Fibroblast of skin of abdomen (primary cell): ENCODE measurements around the gene EPS15.
"Not testable (repeated sequence)": the region's sequence is repeated elsewhere in the genome, so short reads cannot be mapped to it uniquely, and the experiment has no call there.

Experiments
- DNase-seq: peaks from one replicate; pipeline ENCODE4 v3.0.0-alpha.2; 2013

Gene EPS15

DNA sequence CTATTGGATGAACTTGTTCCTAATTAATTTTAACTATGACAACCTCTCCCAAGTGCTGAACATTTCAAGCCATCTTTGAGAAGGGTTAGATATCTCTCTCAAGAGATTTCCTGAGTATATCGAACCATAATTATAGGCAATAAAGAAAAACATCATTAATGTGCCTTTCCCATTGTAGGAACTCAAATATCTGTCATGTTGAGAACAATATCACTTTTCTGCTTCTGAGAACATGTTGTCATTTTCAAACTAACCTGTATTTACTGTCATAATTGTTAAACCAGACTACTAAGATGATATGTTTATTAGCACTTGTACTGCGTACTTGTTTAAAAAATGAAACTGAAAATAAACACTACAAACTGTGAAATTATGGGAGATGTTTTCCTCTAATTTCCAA, 4.3 kb downstream of the EPS15 start:
- DNase-seq: no peak

DNA sequence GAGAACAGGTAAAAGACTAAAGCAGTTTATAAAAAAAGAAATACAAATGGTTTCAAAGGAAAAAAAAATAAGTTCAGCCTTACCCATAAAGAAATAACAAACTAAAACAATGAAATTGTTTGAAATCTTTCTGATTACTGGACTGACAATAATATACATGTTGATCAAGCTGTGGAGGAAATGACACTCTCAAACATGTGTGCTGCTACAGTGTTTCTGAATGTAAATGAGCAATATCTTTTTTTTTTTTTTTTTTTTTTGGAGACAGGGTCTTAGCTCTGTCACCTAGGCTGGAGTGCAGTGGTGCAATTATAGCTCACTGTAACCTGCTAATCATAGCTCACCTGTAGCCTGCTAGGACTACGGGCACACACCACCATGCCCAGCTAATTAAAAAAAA, 6.5 kb downstream of the EPS15 start:
- no peak for DNase-seq

DNA sequence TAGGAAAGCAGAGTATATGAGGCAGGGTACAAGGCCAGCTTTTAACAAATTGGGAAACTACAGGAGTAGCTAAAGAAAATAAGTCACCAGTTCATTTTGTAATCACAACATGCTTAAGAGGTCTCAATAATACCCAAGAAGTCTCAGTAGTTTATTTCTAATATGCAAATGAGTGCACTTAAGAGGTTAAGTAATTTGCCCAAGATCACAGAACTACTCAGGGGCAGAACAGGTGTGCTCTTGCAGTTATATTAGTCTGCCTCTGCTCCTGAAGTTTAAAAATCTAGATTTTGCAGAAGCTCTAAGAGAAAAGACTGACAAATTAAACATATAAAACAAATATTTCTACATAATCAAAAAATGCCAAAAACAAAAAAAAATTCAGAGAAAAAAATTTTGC, 6.9 kb downstream of the EPS15 start:
- DNase-seq: no peak

DNA sequence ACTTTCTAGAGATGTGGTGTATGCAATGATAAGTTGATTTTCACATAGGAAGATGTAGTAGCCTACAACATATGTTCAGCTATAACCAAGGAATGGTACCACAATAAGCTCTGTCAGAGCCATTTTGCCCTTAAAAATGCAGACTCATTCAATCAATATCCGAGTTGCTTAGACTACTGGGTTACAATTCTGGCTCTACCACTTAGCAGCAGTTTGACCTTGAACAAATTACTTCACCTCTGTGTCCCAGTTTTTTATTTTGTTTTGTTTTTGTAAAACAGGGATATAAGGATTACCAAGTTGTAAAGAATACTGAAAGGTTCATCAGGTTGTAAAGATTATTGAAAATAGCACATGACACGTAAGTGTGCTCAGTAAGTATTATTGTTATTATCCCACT, 9.3 kb downstream of the EPS15 start:
- DNase-seq: no peak

DNA sequence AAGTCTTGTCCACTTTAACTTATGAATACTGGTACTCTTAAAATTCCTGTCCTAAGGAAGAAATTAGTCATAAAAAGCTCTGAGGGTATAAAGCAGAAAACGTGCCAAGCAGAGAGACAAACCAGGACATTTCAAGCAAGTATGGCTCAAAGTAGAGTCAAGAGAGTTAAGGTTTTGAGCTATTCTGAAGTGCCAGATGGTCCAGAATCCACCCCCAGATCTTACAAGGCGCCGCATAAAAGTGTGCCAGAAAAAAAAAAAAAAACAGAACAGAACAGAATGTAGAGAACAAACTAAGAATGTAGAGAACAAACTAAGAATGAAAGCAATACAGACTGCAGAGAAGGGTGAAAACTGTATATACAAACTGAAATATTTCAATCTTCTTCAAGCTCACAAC, 12.5 kb downstream of the EPS15 start:
- peak; percentile 80 for DNase-seq

DNA sequence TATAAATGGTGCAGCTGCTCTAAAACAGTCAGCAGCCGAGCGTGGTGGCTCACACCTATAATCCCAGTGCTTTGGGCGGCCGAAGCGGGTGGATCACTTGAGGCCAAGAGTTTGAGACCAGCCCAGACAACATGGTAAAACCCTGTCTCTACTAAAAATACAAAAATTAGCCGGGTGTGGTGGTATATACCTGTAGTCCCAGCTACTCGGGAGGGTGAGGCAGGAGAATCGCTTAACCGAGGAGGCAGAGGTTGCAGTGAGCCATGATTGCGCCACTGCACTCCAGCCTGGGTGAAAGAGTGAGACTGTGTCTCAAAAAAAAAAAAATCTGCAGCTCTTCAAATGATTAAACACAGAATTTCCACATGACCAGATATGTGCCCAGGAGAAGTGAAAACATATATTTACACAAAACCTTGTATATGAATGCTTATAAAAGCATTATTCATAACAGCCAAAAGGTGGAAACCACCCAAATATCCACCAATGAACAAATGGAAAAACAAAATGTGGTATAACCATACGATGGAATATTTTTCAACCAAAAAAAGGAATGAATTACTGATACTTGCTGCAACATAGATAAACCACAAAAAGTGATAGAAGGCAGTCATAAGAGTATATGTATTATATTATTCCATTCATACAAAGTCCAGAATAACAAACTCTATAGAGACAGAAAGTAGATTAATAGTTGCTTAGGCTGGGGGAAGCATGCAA, 14.1 kb downstream of the EPS15 start:
- no peak for DNase-seq

DNA sequence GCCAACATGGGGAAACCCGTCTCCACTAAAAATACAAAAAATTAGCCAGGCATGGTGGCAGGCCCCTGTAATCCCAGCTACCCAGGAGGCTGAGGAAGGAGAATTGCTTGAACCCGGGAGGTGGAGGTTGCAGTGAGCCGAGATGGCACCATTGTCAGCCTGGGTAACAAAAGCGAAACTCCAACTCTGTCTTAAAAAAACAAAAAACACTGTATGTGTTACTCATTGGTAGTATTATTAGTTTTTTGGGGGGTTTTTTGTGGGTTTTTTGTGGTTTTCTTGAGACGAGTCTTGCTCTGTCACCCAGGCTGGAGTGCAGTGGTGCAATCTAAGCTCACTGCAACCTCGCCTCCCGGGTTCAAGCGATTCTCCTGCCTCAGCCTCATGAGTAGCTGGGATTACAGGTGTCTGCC, 17.8 kb downstream of the EPS15 start:
- not testable (repeated sequence) for DNase-seq

DNA sequence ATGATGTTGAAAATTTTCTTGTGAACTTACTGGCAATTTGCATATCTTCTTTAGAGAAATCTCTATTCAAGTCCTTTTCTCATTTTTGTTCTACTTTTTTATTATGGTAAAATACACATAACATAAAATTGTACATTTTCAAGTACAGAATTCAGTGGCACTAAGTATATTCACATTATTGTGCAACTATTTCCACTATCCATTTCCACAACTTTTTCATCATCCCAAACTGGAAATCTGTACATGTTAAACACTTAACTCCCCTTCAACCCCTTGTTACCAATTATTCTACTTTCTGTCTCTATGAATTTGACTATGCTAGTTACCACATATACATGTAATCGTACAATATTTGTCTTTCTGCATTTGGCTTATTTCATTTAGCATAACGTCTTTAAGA, 19.4 kb downstream of the EPS15 start:
- DNase-seq: no peak

DNA sequence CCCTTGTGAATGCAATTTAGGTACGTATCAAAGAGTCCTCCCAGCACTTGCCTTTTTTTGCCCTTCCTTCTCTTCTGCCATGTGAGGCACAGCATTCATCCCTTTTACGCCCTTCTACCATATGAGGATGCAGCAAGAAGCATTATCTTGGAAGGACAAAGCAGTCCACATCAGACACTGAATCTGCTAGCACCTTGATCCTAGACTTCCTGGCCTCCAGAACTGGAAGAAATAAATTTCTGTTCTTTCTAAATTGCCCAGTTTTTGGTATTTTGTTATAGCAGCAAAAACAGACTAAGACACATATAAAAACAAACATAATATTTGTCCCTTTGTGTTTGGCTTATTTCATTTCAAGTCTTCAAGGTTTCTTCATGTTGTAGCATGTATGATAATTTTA, 20.1 kb downstream of the EPS15 start:
- no peak for DNase-seq

DNA sequence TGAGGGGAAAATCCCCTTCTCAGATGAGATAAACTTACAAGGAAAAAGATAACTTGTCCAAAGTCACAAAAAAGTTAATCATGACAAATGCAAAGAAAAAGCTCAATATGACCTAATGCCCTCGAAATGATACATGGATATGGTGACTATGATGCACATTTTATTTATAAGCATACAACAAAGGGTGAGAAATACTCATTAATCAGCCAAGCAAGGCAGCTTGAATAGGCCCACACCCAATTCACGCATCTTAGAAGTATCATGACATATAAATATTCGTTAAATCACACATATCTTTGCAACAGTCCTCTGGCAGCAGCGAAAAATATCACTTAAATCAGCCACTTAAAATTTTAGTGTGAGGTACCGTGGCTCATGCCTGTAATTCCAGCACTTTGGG, 21.7 kb downstream of the EPS15 start:
- no peak for DNase-seq

DNA sequence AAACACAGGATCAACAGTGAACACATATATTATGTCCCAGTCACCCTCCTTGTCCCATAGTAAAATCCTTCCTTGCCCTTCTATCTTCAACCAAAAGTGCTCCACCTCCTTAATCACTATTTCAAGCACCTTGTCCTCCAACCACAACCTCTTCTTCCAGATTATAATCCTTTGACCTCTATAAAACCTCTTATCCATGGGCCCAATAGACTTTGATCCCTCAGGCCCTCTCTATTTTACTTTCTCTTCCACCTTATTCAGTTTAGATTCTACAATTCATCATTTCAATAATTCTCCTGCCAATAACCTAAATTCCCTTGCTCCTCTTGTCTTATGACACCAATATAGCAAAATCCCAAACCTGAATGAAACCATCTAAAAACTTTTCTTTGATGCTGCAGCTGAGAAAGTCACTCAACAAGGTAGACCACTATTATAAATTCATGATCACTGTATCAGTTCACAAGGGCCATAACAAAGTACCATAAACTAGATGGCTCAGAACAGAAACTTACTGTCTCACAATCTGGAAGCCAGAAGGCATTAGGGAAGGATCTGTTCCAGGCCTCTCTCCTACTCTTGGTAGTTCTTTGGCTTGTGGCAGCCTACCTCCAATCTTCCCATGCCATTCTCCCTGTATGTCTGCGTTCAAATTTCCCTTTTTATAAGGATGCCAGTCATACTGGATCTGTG, 24.8 kb downstream of the EPS15 start:
- DNase-seq: no peak

DNA sequence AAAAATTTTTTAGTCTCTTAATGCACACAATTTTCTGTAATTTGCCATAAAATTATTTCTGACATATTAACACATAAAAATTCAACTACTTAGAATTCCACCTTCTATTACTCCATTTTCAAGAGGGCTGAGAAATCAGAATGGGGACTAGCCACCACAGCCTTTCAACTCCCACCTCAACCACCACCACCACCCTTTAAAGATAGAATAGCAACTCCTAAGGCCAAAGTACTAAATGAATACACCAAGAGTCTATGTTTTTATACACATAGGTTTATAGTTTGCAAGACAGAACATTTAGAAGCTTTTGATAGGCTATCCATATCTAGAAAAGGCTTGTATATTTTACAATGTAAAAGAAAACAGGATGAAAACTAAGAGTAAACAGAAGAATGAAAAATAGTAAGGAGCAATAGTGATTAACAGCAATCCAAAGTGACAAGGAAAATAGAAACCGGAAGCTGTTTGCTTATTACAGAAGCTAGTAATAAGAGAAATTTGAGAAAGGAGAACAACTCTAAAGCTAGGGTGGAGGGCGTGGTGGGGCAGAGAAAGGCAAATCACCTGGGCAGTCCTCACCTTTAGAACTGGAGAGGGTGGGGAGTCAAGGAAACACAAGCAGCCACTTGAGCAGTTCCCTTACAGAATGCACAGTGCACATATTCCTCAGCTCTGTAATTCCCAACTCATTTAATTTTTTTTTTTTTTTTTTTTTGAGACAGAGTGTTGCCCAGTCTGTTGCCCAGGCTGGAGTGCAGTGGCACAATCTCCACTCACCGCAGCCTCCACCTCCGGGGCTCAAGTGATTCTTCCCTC, 27.7 kb downstream of the EPS15 start:
- no peak for DNase-seq

DNA sequence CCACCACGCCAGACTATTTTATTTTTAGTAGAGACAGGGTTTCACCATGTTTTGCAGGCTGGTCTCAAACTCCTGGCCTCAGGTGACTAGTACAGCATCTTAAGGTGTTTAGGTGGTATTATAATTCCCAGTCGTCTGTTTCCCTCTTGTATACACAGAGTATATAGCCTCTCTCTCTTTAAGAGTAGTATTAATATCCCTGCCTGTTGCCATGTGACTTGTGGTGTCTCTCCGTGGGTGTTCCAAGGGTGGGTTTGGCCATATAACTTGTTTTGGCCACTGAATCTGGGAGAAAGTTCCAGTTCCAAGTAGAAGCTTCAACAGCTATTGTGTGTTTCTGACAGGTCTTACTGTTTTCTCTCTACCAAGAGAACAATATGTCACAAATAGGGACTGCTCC, 29.6 kb downstream of the EPS15 start:
- DNase-seq: no peak

DNA sequence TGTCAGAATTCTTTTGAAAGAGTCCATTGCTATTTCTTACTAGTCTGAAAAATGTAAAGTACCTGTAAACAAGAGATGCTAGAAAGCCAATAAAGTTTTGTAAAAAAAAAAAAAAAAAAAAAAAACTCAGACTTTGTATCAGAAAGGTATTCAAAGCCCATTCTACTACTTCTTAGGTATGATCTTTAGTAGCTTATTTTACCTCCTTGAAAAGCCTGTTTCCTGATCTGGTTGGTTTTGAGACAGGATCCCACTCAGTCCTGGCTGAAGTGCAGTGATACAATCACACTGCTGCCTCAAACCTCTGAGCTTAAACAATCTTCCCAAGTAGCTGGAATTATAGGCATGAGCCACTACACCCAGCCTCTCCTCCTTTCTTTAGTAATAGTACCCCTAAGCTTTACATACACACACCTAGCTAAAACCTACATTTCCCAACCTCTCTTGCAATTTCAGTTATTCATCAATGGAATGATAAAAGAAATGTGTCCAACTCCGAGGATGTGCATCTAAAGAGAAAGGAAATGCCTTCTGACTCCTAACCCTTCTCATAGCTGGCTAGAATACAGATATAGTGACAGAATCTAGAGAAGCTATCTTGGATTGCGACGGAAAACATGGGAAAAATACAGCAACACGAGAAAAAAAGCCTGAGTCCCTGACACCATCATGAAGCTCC, 30.6 kb downstream of the EPS15 start:
- peak; percentile 5 for DNase-seq

DNA sequence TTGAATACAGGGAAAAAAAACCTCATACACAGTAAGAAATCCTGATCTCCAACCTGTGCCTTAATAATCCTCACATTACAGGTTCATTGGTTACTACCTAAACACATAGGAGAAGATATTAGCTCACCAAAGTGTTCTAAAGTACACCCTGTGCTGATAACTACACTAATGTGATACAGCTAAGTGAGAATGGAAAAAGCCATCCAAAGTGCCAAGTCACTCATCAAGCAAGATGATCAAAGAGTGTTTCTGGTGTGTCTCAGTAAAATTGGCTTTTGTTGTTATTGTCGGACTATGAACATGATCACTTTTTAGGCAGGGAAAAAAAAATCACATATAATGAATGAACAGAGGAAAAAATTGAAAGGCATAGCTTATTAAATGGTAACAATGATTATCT, 31.4 kb downstream of the EPS15 start:
- no peak for DNase-seq

DNA sequence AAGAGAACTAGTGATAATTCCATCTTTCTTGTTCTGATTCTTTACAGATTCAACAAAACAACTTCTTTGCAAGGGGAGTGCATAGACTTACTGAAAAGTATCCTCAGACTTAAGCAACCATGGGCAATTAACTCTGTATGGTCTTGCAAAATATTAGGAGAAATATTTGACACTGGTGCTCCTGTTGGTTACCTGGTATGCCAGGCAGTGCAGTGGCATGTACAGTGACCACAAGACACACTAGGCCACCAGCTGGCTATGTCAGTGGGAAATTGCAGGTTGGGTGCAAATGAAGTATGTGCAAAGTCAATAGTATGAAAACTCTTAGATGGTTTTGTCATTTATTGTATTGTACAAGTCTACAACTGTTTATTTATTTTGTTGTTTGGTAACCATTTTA, 34.5 kb downstream of the EPS15 start:
- peak; percentile 13 for DNase-seq

DNA sequence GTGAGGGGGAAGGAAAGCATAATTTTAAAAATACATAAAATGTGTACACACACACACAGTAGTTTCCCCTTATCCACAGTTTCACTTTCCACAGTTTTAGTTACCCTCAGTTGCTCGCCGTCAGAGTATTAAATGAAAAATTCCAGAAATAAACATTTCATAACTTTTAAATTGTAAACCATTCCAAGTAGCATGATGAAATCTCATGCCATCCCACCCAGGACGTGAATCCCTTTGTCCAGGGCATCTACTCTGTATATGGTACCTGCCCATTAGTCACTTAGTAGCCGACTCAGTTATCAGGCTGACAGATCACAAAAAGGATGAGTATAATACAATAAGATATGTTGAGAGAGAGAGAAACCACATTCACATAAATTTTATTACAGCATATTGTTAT, 36.2 kb downstream of the EPS15 start:
- DNase-seq: peak; percentile 33

DNA sequence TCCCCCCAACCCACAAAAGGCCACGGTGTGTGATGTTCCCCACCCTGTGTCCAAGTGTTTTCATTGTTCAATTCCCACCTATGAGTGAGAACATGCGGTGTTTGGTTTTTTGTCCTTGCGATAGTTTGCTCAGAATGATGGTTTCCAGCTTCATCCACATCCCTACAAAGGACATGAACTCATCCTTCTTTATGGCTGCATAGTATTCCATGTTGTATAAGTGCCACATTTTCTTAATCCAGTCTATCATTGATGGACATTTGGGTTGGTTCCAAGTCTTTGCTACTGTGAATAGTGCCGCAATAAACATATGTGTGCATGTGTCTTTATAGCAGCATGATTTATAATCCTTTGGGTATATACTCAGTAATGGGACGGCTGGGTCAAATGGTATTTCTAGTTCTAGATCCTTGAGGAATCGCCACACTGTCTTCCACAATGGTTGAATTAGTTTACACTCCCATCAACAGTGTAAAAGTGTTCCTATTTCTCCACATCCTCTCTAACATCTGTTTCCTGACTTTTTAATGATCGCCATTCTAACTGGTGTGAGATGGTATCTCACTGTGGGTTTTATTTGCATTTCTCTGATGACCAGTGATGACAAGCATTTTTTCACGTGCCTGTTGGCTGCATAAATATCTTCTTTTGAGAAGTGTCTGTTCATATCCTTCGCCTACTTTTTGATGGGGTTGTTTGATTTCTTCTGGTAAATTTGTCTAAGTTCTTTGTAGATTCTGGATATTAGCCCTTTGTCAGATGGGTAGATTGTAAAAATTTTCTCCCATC, 44.0 kb downstream of the EPS15 start:
- DNase-seq: not testable (repeated sequence)

DNA sequence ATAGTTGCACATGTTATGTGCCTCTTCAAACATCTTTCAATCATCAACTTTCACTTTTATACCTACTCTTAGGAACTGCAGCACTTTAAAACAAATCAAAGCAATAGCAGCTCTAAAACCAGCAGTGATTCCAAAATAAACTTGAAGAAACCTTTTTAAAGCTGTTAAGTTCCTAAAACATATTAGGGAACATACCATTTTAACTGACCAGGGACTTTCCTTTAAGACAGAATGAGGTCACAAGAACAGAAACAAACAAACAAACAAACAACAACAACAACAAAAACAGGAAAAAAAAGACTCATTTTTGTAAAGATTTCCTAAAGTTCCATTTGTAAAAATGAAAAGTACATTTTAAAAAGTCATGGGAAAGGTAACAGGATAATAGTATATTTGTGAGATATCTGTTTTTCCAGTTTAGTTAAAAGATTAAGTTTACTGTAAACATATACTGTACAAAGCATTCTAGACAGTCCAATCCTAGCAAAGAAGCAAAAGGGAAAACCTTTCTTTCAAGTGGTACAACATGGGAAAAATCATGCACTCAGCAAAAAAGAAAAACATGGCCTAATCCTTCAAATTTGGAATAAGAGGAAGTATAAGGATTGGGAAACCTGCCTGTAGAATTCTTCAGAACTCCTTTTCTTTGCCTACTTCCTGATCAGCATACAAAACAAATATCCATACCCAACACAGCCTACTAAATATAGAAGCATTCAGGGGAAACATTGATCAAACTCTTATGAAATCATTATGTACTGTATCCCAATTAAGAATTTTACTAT, 45.5 kb downstream of the EPS15 start:
- no peak for DNase-seq

DNA sequence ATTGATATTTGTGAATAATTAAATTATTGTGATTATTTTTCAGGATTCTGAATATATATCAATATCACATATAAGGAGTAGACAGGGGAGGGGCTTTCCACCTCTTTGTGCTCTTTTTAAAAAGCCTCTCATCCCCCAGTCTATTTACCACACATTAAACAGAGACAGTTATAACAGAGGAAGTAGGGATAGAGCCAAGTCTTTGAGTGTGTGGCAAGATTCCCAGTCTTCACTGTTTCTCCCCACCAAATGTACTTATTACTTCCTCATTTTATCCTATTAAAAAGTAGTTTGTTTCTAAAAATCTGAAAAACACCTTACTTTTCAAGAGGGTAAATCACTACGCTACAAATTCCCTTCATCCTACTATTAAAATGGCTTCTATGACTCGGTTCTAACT, 46.7 kb downstream of the EPS15 start:
- no peak for DNase-seq

DNA sequence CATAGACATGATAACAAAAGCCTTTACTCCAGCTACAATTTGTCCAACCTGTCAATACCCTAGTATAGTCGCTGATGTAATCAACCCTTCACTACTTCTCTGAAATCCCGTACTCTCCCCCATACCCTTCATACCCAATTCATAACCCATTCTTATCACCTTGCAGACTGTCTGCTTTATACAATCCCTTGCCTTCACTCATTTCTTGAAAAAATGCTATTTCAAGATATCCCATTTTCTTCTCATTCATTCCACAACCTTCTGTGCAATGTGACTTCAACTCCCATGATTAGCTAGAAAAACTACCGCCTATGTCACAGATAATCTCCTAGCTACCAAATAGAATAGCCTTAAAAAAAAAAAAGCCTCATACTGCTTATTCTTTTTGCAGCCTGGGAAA, 49.5 kb downstream of the EPS15 start:
- DNase-seq: no peak
